GM21526 (cell line): Measurements from ENCODE around the gene OGT.
"Not testable (repeated sequence)": the region's sequence is repeated elsewhere in the genome, so short reads cannot be mapped to it uniquely, and the experiment has no call there.

Source experiments
- ATAC-seq: cut with Tn5 transposase; IDR thresholded peaks from one replicate; pipeline ENCODE4 v1.9.1; 2021; ENCODE audit warnings: moderate library complexity; ENCODE audit not compliant: unreplicated experiment, low FRiP score

OGT gene

DNA sequence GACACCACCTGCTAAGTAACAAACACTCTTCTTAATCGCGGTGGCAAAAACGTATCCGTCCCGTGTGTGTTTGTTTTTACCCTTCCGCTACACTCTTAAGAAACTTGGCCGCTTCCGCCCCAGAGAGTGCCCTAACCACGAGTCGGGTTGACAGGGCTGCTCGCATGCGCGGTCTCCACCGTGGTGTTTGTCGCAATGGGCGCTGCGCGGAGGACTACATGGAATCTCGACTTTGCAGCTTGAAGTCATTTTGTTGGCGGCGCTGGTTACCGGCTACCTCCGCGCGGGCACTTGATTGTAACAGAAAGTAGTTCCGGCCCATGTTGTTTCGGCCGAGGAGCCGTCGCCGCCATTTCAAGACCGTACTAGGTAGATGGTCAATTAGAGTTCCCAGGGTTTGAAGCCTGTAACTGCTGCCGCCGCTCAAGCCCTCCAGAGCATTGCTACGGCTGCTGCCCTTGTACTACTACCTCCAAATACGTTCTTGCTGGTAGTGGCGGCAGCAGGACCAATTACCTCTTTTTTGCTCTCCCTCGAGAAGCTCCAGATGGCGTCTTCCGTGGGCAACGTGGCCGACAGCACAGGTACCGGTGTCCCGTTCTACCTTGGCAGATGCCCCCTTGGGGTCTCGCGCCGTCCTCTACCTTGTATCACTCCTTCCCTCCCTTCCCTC lies at the start of gene OGT:
OGT (plus strand) TSS at position 352 of the 673 bp plus-strand sequence; CDS start at position 548, 196 bp downstream.
- ATAC-seq = peak; percentile 72

DNA sequence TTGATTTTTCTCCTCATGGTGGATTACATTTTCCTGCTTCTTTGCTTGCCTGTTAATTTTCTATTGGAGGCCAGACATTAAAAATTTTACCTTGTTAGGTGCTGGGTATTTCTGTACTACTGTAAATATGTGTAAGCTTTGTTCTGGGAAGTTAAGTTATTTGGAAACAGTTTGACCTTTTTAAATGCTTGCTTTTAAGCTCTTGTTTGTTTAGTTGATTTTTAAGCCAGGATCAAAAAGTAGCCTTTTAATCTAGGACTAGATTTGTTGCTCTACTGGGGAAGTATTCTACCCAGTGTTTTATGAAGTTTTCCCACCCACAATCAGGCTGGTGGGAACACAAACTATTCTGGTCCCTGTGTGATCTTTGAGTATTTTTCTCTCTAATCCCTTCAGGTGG lies 45.1 kb upstream of the OGT start:
- ATAC-seq = no peak

DNA sequence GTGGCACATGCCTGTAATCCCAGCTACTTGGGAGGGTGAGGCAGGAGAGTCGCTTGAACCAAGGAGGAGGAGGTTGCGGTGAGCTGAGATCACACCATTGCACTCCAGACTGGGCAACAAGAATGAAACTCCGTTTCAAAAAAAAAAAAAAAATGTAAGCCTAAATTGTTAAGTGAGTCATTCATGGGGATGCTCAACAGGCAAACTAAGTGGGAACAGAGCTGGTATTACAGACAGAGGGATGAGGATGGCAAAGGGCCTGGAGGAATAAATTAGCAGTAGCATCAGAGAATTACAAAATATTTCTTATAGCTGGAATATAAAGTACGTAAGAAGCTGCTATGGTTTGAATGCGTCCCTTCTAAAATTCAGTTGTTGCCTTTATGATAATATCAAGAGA lies 43.4 kb upstream of the OGT start:
- no peak for ATAC-seq

DNA sequence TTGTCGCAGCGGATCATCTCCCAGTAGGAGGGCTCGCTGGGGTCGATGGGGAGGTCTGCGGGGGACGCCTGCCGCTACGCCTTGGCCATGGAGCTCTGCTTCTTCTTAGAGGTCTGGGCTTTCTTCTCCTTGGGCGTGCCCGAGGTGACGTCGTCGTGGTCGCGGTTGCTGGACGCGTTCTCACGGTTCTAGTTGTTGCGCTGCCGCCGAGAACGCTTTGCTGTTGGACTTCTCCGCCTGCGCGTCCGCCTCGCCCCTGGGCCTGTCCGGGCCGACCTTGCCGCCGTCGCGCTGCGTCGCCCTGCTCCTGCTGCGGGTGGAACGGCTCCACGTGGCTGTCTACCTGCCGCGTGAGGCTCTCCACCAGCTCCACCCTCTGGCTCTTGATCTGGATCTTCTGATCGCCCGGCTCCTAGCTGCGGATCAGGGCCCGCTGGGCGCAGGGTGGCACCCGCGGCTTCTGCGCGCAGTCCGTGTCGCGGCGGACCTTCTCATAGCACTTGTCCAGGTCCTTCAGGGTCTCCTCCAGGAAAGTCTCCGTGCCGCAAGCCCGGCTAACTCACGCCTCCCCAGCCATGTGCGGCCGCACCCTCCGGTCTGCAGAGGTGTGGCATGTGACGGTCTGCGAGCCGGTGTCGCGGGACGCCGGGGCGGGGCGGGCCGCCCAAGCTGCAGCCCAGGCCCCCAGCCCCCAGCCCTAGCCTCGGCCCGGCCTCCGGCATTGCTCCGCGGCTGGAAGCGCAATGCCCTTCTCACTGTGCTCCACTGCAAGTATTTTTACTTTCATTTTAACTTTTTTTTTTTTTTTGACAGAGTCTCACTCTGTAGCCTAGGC lies 40.5 kb upstream of the OGT start:
- no peak for ATAC-seq

DNA sequence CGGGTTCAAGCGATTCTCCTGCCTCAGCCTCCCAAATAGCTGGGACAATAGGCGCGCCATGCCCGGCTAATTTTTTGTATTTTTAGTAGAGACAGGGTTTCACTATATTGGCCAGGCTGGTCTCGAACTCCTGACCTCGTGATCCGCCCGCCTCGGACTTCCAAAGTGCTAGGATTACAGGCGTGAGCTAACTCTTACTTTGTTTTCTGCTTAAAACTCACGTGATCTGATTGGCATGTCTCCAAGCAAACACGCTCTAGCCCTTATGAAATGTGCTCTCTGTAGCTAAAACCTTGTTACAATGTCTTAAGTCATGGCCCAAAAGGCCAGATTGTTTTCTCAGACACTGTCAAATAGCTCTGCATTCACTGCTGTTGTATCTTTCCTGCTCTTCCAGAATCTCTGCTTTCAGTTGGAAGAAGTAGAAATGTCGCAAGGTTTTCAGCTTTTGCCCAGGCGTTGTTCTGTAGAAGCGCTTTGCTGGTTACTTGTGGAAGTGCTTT lies 39.7 kb upstream of the OGT start:
- no peak for ATAC-seq

DNA sequence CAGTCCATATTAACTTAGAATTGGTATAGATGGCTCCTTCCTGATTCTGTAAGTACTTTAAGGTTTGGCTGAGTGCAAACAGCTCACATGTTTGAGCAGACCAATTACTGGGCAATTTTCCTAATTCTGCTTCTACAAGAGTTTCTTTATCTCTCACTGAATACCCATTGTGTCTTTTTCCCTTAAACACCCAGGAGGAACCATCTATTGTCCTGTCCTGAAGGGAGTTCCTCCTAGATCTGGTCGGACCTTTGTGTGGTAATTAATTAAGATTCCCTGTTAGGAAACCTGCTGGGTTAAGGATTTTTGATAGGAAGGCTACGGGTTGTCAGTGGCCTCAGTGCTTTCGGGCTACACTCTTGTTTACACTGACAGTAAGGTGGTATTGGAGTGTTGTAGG lies 36.9 kb upstream of the OGT start:
- ATAC-seq = not testable (repeated sequence)

DNA sequence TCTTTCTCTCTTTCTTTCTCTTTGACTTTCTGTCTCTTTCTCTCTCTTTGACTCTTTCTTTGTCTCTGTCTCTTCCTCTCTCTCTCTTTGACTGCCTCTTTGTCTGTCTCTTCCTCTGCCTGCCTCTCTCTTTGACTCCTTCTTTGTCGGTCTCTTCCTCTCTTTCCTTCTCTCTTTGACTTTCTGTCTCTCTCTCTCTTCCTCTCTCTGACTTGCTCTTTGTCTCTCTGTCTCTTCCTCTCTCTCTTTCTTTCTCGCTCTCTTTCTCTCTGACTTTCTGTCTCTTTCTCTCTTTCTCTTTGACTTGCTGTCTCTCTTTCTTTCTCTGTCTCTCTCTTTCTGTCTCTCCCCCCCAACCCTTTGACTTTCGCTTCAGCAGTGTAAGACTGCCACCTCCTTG lies 36.4 kb upstream of the OGT start:
- no peak for ATAC-seq

DNA sequence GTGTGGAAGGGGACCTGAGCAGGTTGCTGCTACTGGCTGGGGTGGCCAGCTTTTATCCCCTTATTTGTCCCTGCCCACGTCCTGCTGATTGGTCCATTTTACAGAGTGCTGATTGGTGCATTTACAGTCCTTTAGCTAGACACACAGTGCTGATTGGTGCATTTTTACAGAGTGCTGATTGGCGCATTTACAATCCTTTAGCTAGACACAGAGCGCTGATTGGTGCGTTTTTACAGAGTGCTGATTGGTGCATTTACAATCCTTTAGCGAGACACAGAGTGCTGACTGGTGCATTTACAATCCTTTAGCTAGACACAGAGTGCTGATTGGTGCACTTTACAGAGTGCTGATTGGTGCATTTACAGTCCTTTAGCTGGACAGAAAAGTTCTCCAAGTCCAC lies 30.8 kb upstream of the OGT start:
- not testable (repeated sequence) for ATAC-seq

DNA sequence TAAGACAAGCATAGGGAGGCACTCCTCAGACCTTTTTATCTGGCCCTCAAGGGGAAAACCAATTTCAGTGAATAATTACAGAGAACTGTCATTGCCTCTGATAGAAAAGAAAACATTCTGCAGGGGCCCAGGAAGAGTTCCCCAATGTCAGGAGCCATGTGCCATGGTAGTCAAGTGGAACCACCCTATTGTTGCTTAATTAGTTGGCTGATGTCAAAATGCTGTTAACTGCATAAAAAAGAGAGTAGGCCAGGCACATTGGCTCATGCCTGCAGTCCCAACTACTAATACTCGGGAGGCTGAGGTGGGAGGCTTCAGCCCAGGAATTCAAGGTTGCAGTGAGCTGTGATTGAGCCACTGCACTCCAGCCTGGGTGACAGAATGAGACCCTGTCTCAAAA lies 28.6 kb upstream of the OGT start:
- no peak for ATAC-seq

DNA sequence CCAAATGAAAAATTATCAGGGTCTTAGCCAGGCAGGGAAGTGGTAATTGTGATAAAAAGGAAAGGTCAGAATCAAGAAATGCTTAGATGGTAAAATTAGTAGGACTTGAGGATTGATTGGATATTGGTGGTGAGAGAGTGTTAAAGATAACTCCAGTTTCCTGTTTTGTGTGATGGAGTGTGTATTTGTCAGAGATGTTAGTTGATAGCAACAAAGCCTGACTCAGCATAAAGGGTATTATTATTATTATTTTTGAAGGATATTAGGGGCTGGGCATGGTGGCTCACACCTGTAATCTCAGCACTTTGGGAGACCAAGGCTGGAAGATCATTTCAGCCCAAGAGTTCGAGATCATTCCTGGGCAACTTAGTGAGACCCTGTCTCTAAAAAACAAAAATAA lies 23.6 kb upstream of the OGT start:
- no peak for ATAC-seq

DNA sequence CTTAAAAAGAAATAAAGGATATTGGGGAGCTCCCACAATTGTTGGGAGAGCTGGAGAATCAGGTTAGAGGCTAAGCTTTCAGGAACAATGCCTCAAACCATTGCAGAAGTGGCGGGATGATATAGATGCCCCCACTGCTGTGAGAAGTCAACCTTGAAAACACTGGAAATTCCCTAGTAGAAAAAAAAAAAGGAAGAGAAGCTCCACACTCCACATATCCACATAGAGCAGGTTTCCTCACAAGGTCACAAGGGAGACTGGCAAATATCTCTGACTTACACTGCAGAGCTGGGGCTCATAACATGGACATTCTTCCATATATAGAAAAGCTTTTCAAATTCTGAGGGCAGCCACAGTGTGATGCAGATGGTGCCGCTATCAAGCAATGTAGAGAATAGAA lies 22.7 kb upstream of the OGT start:
- ATAC-seq = no peak

DNA sequence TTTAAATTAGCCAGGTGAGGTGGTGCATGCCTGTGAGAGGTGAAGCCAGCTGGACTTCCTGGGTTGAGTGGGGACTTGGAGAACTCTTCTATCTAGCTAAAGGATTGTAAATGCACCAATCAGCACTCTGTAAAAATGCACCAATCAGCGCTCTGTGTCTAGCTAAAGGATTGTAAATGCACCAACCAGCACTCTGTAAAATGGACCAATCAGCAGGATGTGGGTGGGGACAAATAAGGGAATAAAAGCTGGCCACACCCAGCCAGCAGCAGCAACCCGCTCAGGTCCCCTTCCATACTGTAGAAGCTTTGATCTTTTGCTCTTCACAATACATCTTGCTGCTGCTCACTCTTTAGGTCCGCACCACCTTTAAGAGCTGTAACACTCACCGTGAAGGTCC lies 19.2 kb upstream of the OGT start:
- not testable (repeated sequence) for ATAC-seq

DNA sequence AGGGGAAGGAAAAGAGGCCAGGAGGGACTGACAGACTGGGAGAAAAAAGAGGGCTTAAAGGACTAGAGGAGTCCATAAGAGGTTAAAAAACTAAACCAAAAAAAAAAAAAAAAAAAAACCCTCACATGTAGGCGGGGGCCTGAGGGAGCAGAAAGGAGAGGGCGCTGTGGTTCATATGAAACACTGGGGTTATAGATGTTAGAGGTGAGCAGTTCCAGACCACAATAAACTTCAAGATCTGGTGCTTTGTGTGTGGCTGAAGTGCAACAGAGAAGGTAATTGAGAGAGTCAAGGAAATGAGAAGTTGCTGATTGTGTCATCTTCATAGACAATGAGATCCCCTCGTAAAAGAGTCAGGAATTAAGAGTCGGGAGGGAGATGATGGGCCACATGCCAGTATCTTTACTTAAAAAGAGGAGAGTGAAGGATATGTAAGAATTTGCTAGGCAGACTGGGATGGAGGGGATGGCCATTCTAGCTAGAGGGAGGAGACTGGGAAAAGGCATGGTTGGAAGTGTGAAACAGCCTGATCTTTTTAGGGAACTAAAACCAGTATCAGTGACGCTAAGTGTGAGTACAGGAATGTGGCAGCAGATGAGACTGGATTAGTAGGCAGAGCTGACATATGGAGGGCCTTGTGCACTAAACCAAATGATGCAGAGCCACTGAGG lies 18.4 kb upstream of the OGT start:
- peak; percentile 79 for ATAC-seq

DNA sequence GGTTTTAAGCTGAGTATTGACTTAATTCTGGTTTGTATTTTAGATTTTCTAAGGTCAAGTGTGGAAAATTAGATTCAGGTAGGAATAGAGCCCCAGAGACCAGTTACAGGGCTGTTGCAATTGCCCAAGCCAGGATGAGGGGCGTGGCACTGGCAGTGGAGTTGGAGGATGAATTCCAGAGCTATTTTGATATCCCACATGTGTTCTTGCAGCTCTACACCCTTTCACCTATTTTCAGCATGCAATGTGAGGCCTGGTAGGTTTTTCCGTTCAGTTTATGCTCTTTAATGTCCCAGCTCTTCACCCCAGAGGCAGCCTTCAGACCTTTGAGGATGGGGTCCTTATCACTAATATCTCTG lies 17.9 kb upstream of the OGT start:
- ATAC-seq = no peak

DNA sequence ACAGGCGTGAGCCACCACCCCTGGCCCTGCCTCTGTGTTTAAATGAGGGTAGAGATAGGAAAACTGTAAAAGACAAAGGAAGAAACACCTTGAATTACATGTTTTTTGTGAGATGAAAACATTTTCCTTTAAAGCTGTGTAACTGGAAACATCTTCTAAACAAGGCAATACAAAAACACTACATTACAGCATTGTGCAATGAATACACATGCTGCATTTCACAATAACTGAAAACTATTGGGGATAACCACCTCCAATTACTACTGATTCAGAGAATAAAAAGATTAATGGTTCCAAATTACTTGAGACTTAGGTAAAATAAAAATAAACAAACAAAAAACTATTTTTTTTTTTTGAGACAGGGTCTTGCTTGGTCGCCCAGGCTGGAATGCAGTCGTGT lies 7.6 kb upstream of the OGT start:
- no peak for ATAC-seq

DNA sequence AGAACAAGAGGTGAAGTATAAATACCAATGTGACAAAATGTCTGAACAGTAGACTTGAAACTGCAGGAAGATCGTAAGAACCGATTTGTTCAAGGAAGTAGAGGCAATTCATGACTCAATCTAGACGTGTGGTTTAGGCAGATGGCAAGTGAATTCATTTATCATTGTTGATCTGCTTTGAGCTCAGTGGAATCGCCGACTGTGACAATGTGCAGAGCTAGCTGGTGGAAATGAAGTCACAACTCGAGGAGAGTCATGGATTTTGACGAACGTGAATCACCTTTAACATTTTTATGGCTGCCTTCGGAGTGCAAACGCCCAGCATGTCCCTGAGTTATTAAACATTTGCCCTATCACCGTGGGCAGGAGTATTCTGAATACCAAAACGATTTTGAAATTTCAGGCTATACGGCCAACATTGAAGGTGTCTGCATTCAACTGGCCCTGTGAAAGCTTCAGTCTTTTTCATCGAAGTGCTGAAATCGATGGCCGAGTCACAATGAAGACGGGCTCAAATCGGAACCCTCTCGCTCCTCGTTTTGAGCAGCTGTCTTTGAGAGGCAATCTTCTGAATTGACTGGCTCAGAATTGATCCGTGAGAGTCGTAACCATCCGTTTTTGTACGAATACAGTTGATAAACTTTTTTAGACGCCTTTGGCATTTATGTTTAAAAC lies 689 bp upstream of the OGT start:
- peak; percentile 21 for ATAC-seq

DNA sequence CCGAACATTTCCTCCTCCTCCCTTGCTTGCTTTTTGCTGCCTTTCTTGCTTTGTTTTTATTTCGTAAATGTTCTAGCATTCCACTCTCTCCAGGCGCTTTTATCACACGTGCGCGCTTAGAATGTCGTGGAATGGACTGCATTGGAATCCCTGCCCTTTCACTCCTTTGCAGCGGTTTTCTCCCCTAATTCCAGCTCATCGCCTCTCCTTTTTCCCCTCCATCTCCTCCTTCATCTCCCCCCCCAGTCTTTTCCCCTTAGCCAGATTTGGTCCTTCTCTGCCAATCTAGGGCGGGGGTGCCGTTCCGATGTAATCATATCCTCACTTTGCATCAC lies 579 bp downstream of the OGT start:
- no peak for ATAC-seq

DNA sequence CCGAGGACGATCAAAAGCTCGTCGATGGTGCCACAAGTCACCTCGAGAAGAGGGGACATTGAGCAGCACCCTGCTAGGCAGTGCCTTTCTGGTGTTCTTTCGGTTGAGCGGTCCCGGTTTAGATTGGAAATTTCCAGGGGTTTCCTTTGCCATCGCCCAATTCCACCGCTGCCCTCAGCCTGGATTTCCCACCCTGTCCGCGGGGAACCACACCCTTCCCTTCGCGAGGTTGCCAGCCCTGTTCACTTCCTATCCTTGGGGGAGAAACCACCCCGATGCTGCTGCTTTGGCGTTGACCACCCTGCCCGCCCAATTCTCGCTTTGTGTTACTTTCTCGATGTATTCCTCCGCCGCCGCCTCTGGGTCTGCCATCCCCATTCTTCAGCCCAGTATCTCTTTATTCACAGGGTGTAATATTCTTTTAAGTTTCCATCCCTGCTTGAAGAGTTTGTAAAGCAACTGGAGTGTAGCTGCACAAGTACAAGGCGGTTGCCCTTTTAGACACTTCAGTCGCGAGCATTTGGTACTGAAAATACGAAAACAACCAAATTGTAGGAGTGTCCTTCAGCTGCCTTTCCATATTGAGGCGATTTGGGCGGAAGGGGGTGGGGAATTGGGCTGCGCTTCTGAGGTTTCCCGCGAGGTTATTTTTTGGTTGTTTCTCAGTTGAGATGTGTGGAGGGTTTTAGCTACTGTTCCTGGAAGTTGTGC lies 1.1 kb downstream of the OGT start:
- no peak for ATAC-seq

DNA sequence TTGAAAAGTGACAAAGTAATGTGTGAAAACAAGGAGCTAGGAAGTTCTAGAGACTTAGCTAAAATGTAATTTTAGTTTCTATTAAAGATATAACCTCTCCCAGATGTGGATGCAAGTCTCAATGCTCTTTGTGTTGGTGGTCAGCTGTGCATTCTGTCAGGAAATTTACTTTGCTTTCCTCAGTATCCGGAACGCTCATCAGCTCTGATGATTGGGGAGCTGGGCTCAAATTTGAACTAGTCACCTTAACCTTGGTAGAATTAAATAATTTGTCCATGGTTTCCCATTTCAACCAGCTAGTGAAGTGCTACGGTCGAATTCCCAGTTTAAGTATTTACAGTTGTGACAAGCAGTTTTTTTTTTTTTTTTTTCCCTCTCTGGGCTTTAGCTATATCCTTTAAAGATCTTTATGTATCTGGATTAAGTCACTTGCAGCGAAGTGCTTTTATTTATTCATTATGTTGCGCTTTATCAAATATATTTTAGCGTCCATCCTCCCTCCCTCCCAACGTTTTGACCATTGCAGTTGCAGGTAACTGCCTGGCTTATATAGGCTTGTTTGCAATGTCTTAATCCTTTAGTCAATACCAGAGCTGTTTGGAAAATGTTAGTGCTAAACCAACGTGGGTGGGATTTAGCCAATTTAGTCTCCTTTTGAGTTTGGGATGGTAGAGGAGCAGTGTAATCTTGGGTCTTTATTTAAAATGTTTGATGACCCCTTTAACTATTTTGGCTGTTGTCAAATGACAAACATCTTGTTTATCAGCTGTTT lies 2.1 kb downstream of the OGT start:
- ATAC-seq = no peak

DNA sequence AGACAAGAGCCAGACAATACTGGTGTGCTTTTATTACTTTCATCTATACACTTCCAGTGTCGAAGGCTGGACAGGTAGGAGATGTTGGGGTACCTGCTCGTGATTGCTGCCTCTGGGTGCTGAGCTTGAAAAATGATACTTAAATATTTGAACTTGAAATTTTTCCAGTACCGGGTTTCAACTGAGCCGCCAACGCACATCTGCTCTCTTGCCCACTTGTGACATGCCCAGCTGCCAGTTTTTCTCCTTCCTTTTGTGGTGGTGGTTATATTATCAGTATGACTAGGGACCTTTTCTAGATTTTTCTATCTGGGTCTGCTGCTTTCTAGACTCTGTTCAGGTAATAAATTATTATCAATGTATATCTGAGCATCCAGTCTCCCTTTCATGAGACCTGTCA lies 3.4 kb downstream of the OGT start:
- ATAC-seq = no peak
